KBM-7 (cell line): ENCODE results near the gene NTNG1.
A peak's percentile ranks its signal among the peaks of the same experiment; 100 is the strongest.

Experiments used
- DNase-seq: peaks from one replicate; pipeline ENCODE4 v3.0.0-alpha.2; 2015
- in situ Hi-C: fragments of 300-500 bp; cut with MboI; formaldehyde crosslinking; loops from 2 replicates; pipeline ENCODE4 v1.14.3; 2020; ENCODE audit warnings: low sequenced_read_pairs, low pct_unique_long_range_greater_than_20kb, mixed read lengths

NTNG1 gene

DNA sequence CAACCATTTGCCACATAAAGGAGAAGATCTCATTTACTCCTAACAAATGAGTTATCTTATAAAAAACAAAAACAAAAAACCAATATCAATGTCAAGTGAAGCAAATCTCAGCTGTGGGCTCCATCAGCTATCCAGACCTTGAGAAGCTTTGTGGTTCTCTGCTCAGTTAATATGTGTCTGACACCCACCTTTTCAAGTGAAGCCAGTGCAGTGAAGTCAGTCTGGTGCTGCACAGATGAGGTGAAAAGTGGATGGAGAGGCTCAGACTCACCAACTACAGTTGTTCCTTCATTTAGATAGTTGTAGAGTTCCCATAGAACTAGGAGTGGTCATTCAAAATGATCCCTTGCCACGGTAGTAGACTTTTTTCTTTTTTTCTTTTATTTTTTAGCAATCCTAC lies 106.8 kb downstream of the NTNG1 start:
- no peak for DNase-seq
- in situ Hi-C loops: no loop called here

- no peak for DNase-seq
- in situ Hi-C loops: no loop called here
Measured at GRCh38 chr1:107250169-107250568, 109.3 kb downstream of the NTNG1 start.

- in situ Hi-C loops: no loop called here
Measured at GRCh38 chr1:107251083-107251482, 110.2 kb downstream of the NTNG1 start.

GRCh38 chr1:107251839-107252238 lies 111.0 kb downstream of the NTNG1 start:
- in situ Hi-C loops: no loop called here
- DNase-seq: no peak

More at GRCh38 chr1:107251083-107251482, 110.2 kb downstream of the NTNG1 start:
- no peak for DNase-seq

- in situ Hi-C loops: no loop called here
- DNase-seq: no peak
Measured at GRCh38 chr1:107252271-107252670, 111.4 kb downstream of the NTNG1 start.

DNA sequence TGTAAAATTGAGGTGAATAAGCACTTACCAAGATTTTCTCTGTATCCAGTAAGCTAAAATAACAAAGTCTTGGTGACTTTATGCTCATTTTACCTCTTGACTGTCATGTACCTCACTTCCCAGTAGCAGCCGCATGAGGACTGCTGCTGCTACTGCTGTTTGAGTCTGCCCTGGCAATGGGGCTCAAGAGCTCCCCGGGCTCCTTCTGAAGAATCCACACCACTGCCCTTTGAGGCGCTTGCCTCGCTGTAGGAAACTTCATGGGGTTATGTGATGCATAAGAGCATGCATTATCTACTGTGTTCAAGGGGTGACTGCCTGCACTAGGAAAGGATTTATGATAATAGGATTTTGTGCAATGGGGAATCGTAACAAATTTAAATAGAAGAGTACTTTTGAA lies 113.5 kb downstream of the NTNG1 start:
- no peak for DNase-seq
- in situ Hi-C loops: no loop called here

GRCh38 chr1:107255469-107255868 lies 114.6 kb downstream of the NTNG1 start:
- in situ Hi-C loops: no loop called here
- no peak for DNase-seq

DNA sequence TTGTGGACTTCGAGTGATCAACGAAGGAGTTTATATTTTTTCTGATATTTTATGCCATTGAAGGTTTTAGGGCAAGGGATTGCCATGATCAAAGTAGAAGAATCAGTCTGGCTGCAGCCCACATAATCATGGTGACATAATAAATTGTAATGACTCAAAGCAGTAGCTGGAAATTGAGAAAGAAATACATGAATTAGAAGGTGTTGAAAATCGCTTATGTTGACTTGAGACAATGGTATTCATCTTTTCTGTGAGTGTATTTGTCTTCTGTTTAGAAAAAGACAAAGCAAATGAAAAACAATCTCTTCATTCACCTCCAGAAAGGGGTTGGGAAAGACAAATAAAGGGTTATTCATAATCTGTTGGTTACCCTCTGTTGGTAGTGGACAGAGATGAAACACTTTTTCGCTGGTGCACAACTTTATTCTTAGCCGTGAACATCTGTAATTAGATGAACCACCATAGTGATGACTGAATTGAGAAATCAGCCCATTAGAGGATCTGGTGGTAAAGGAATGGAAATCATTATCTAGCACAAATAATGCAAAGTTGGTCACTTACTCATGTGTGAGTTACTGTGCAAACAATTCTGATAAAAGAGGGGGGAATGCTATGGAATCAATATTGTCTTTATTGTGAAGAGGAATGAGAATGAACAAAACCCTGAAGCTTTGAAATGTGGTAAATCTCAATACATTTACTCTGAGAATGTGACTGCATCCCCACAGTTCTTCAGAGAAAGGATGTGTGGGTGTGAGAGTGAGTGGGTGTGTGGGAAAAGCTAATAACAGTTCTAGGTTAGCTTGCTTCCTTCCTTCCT lies 121.8 kb downstream of the NTNG1 start:
- DNase-seq: no peak
- in situ Hi-C loops: no loop called here

GRCh38 chr1:107263291-107263915 lies 122.6 kb downstream of the NTNG1 start:
- no peak for DNase-seq
- in situ Hi-C loops: no loop called here

DNA sequence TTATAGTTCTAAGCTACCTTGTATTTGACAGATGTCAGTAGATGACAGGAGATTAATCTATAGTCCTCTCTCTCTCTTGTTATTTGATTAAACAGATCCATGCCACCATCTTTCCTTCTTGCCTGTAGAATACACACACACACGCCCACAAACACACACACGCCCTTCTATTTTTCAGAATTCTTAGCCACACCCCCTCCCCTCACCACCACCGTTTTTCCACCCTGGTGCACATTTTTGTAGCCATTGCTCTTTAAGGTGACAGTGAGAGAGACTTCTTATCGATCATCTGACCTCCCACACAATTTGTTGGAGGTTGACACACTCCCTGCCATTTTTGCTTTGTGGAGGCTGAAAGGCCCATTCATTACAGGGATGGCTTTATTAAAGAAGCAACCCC lies 123.2 kb downstream of the NTNG1 start:
- in situ Hi-C loops: no loop called here
- no peak for DNase-seq

DNA sequence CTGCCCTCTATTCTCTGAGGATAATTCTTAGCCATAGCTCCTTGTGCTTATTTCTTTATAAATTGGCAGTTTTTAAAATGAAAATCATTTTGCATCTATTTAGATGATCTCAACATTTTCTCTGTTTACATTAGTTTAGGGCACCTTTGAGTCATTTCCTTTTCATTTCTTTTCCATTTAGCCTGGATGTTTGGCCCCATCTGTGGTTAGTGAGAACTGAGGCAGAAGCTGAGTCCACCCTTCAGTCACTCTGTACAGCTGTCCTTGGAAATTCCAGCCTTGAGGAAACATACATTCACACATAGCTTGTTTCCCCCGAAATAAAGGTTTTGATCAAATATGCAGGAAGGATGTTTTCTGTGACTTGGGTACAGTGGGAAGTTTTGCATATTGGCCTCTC lies 123.7 kb downstream of the NTNG1 start:
- in situ Hi-C loops: no loop called here
- no peak for DNase-seq

DNA sequence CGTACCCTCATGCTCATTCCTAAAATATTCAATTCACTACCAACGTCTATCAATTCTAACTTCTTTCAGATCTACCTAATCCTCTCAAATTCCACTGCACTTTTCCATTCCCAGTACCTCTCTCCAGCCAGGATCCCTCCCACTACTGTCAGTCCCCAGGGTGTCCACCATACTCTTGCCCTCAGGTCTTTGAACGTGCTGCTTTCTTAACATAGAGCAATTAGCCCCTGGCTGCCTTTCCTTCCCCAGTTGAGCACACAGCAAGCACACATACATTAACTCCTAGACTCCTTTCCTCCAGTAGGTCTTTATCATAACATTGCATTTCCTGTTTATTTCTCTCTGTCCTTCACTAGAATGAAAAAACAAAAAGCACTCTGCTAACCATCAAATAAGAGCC lies 126.7 kb downstream of the NTNG1 start:
- DNase-seq: no peak
- in situ Hi-C loops: no loop called here

- DNase-seq: no peak
- in situ Hi-C loops: no loop called here
Measured at GRCh38 chr1:107272321-107272720, 131.5 kb downstream of the NTNG1 start.

DNA sequence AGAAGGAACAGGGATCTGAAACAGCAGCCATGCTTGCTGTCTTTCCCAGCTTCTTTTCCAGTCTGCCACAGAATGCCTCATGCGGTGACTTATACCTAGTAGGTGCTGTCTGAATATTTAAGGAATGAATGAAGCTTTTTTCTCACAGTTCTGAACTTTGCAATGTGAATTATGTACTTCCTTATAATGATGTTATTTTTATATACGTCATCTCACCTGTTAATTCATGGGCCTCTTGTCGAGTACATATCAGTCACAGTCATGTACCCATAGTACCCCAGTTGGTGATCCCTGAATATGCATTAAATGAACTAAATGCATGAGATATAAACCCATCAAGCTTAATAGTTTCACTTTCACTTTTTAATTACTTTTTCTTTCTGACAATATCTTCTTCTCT lies 132.7 kb downstream of the NTNG1 start:
- DNase-seq: no peak
- in situ Hi-C loops: no loop called here

DNA sequence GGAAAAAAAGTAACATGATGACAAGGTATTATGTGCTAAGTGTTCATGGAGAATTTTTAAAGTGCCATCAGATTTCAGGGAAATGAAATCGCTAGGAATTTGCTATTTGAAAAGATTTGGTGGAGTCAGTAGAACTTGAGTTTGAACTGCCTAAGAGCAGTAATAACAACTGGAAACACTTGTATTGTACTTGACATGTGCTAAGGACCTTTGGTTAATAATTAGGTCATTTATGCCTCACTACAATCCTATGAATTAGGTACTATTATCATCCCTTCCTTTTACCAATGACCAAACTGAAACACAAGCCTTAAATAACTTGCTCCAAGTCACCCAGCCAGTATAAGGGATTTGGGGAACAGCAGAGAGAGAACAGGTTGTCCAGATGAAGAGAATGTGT lies 133.4 kb downstream of the NTNG1 start:
- DNase-seq: no peak
- in situ Hi-C loops: no loop called here

DNA sequence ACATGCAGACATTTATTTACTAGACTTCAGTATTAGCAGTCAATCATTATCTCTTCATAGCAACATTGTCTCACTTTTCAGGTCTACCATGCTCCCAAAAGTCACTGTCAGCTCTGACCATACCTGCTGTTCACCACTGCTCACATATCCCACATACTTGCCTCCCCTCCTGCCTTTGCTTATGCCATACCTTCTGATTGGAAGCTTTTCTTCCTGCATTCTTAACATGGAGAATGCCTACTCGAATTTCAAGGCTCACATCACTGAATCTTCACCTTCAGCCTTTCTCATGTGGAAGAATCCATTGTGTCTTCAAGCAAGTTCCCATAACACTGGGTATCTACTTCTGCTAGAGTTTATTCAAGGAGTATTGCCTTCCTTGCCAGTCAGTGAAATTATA lies 135.4 kb downstream of the NTNG1 start:
- in situ Hi-C loops: no loop called here
- DNase-seq: no peak

GRCh38 chr1:107277022-107277421 lies 136.2 kb downstream of the NTNG1 start:
- in situ Hi-C loops: no loop called here
- DNase-seq: peak; percentile 35

DNA sequence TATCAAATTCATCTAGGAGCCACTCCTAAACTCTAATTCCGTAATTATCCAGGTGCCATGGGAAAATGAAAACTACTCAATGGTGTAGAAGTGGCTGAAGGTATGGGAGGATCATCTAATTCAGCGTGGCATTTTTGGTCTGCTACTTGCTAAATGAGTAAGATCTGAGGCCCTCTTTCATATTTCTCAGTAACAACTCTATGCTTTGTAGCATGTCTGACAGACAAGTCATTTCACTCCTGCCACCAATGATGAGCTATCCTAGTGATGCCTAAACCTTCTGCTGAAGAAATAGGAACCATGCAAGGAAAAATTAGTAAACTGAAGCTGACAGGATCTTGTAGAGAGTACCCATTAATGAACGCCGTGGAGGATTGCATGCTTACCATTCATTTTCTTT lies 145.3 kb downstream of the NTNG1 start:
- in situ Hi-C loops: no loop called here
- no peak for DNase-seq

DNA sequence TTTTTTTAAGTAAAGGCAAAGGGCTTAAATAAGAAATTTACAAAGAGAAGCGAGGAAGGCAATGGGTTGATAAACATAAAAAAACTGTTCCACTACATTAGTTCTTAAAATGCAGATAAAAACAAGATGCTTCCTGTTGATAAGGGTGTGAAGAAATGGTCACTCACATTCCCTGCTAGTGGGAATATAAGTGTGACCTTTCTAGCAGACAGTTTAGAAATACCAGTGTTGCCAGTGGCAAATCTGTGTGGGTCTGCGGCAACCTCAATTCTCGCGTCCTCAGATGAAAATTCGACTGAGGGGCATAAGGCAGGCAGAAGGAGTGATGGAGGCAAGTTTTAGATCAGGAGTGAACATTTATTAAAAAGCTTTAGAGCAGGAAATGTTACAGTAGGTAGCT lies 151.1 kb downstream of the NTNG1 start:
- in situ Hi-C loops: no loop called here
- no peak for DNase-seq

DNA sequence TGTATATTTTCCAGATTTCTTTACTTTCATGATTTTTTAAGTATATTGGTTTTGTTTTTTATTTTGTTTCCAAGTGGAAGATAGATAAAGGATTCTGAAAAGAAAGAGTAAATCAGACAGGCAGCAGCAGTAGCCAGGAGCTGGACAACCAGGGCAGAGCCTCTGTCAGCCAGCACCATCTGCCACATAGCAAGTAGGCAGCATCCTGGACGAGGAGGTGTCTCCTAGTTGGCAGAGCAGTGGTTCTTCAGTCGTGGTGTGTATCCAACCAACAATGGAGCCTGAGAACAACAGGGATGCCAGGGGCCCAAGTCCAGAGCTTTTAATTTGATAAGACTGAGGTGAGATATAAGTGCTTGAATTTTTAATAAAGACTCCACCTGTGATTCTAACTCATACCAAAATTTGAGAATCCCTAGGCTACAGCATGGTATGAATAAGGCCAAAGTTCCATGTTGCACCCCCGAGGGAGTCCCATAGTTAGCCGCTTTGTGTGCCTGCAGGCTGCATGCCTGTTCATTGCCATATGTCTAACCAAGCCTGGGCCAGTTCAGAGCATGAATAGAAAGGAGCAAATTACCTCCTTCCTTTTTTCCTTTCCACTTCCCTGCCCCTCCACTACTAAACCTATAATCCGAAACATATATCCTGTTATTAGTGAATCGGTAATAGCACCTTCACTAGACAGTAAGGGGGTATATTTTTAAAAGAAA lies 153.2 kb downstream of the NTNG1 start:
- in situ Hi-C loops: no loop called here
- no peak for DNase-seq
